HG02970 (cell line): ENCODE data around the gene KRT32.

Source experiments
- ATAC-seq: cut with Tn5 transposase; IDR thresholded peaks from one replicate; pipeline ENCODE4 v1.9.1; 2021; ENCODE audit warnings: mild to moderate bottlenecking, moderate library complexity, moderate number of reproducible peaks; ENCODE audit not compliant: unreplicated experiment, low FRiP score

Gene KRT32

DNA sequence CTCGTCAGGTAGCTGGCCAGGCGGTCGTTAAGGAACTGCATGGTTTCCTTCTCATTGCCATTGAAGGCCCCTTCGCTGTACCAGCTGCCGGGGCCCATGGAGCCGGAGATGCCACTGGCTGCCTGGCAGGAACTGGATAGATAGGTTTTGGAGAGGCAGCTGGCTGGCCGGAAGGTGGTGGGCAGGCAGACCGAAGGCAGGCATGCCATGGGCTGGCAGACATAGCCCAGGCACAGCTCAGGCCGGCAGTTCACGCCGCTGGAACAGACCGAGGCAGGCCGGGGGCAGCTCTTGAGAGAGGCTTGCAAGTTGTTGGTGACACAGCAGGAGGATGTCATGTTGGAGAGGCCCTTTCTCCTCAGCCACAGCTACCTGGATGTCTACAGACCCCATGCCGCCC, at the start of gene KRT32:
KRT32 (minus strand) TSS at position 399 of the 400 bp plus-strand sequence; CDS start at position 338, 61 bp downstream.
- no peak for ATAC-seq

DNA sequence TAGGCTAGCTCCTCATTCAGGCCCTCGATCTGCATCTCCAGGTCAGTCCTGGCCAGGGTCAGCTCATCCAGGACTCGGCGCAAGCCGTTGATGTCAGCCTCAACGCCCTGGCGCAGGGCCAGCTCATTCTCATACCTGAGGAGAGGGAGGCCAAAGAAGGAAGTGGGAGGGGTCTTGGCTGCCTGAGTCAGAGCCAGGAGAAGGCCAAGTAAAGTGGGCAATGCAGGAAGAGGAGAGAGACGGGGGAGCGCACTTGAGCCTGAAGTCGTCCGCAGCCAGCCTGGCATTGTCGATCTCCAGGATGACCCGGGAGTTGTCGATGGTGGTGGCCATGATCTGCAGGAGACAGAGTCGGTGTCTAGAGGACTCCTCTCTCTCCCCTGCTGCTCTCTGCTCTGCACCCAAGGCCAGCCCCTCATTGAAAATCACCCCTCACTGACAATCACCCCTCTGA, 49.7 kb upstream of the KRT32 start:
- ATAC-seq: no peak

DNA sequence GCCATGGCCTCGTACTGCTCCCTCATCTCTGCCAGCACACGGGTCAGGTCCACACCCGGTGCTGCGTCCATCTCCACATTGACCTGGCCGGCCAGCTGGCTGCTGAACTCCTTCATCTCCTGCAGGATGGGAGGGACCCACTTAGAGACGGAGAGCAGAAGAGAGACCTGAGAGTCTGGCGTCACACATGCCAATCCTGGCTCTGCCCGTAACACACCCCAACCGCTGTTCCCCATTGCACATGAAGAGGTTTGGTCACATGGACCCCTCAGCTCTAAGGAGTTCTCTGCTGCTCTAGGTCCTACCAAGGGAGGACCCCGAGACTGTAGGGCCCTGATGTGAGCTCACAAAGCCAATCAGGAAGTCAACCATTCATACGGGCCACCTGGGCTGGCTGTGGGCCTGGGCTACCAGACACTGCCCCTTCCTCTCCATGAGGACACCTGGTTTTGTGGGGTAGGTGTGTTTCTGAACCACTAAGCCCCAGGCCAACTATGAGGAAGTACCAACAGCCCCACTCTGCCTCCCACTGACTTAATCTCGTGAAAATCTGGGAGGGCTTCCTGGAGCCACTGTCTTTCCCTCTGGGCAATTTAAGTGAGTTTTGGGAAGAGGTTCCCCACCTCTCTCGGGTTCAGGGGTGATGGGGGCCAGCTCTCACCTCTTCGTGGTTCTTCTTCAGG, 49.1 kb upstream of the KRT32 start:
- no peak for ATAC-seq

DNA sequence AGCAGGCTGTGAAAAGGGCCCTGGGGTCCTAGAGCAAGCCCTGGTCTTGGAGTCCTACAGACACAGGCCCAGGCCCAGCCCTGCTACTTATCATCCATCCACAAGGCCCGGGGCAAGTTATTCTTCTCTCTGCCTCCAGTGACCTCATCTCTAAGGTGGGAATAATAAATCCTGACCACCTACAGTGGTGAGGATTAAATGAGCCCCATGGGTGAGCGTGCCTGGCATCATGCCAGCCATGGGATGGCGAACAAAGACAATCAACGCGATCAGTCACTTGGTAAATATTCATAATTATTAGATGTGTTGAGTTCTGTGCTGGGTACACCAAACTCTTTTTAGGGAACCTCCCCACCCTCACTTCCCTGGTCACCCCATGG, 46.0 kb upstream of the KRT32 start:
- ATAC-seq: no peak

DNA sequence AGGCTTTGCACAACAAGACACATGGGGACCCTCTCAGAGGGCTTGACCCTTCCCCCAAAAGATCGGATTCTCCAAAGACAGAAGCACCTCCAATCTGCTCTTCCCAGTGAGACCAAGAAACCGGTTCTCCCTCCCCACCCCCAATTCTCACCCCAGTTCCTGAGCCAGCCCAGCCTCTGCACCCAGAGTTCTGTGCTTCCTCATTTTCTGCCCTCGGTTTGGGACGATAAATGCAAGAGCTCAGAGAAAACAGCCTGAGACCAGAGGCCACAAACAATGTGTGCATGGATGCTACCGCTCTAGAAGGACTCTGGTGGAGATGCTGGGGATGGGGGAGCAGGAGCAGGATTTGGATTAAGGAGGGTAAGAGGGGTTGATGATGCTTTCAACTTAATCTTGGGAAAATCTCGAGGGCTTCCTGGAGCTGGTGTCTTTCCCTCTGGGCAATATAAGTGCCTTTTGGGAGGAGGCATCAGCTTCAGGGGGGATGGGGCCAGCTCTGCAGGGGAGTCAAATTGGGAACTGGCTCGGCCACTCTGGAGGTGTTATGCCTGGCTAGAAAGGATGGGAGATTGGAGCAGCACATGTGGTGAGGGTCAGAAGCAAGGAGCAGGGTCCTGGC, 45.5 kb upstream of the KRT32 start:
- ATAC-seq: no peak

DNA sequence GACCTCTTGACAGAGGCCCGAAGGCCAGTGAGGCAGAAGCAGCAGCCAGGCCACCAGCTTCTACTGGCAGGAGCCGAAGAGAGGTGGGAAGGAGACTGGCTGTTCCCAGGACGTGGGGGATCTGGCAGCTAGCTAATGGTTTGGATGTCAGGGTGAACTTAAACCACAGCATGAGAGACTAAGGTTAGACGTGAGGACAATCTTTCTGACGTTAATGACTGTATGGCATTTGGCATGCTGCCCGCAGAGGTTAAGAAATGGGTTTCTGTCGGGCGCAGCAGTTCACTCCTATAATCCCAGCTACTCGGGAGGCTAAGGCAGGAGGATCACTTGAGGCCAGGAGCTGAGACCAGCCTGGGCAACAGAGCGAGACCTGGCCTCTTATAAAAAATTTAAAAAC, 44.5 kb upstream of the KRT32 start:
- no peak for ATAC-seq

DNA sequence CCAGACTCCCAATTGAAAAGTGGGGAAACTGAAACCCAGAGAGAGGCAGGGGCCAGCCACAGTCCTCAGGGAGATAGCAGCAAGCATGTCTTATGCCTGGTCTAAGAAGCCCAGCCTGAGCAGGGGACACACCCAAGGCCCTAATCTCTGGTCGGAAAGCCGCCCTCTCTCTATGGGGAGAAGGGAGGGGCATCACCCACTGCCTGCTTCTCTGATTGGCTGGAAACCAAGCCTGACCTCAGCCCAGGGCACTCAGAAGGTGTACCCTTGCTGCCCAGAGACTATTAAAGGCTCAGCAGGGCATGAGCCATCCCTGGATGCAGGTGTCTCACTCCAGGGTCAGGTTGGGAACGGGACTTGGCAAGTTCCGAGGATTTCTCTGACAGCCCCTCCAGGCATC, 43.9 kb upstream of the KRT32 start:
- ATAC-seq: no peak

DNA sequence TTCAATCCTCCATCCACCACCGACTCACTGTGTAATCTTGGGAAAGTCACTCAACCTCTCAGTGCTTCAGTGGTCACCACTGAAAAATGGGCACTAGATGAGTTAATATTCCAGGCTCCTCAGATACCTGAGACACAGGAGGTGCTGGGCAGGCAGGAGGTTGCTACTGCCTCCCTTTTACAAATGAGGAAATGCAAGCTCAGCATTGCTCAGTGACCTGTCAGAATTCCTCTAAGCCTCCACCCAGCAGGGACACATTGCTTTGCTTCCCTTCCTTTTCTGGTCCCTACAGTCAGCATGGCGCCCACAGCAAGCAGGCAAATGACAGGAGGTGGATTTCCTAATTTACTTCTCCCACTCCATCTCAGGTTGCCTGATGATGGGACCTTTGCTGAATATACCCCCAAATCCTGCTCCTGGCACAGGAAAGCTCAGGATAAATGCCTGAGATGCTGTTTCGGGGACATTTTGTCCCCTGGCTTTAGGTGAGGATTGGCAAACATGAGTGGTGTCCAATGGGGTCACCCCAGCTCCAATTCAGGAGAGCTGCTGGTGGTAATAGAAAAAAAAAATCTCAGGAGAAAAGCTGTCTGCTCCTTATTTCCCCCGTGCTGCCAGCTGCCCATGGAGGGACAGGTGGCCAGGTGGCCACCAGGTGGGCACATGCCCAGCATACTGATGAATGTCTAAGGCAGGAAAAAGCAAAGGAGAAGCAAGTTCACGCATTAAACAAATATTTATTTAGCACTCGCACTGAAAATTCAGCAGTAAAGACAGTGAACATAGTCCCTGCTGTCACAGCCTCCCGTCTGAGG, 43.3 kb upstream of the KRT32 start:
- ATAC-seq: no peak

DNA sequence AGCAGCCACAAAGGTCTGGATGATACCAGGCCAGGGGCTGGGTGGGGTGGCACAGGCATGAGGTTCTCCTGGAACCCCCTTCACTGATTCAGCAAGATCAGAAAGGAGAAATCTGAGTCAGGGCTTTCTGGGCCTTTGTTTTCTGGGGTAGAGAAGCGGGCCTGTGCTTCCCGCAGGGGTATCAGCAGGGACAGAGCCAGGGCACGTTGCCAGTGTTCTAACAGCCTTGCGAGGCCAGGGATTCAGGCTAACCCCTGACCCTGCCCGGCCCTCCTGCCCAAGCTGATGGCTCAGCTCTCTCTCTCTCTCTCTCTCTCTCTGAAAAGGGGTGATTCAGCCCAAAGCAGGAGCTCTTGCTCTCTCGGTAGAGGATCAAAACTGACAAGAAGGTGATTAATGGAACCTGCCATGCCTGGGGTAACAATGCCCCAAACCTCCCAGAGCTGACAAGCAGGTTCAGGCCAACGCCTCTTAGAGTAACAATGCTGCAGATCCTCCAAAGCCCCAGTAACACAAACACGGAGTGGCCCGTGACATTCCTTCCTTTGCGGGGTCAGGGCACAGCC, 40.2 kb upstream of the KRT32 start:
- no peak for ATAC-seq

DNA sequence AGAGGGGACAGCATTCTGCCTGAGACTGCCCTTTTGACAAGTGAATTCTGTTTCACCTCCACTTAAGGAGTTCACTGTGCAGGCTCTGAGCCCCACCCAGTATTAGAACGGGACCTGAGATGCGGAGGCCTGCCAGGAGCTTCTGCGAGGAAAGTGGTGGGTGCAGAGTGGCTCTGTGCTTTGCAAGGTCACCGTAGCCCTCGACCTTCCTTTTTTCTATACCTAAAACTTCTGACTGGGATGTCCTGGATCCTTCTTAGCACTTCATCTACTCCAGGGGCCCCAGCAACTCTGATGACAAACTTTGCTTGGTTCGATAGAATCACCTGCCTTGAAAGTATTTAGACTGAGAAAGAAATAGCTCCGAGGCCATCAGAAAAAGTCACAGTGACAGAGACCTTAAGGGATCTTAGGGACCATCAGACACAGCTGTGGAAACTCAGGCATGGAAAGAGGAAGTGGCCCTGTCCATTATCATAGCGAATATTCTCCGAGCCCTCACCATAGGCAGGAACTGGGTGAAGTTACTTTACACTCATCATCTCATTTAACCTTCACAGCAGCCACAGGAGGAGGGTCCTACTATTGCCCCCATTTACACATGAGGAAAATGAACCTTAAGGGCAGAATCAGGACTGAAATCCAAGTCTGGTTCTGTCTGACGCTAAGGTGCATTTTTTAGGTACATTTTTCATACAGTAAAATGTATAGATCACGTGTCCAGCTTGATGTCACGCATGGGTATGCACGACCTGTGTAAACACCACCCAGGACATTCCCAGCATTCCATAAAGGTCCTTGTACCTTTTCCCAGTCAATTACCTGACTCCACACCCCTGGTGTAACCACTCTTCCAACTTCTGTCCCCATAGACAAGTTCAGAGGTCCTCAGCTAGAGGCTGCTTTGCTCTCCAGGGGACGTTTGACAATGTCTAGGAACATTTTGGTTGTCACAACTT, 38.9 kb upstream of the KRT32 start:
- no peak for ATAC-seq

DNA sequence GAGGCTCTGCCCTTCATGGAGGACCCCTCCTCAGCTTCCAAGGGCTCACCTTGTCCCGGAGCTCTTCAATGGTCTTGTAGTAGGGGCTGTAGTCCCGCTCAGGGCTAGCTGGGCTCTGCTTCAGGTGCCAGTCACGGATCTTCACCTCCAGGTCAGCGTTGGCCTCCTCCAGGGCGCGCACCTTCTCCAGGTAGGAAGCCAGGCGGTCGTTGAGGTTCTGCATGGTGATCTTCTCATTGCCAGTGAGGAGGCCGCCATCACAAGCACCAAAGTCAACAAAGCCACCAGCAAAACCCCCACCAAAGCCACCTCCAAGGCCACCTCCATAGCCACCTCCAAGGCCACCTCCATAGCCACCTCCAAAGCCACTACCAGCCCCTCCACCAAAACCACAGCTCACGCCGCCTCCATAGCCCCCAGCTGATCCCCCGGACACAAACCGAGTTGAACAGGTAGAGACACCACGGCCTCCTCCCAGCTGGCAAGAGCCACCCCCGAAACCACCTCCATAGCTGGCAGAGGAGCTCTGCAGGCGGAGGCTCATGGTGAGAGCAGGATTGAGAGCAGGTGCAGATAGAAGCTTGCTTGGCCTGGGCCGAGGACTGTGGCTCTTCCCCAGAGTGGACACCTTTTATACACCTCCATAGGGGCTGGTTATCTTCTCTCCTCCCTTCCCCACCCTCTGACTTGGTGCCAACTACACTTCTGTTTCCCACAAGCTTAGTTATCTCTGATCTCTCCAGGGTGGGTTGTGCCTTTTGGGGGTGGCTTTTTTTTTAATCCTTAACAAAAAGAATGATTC, 38.0 kb upstream of the KRT32 start, which contains the start of gene KRT13:
KRT13 (minus strand) TSS at position 606 of the 802 bp plus-strand sequence; CDS start at position 544, 62 bp downstream.
- no peak for ATAC-seq

DNA sequence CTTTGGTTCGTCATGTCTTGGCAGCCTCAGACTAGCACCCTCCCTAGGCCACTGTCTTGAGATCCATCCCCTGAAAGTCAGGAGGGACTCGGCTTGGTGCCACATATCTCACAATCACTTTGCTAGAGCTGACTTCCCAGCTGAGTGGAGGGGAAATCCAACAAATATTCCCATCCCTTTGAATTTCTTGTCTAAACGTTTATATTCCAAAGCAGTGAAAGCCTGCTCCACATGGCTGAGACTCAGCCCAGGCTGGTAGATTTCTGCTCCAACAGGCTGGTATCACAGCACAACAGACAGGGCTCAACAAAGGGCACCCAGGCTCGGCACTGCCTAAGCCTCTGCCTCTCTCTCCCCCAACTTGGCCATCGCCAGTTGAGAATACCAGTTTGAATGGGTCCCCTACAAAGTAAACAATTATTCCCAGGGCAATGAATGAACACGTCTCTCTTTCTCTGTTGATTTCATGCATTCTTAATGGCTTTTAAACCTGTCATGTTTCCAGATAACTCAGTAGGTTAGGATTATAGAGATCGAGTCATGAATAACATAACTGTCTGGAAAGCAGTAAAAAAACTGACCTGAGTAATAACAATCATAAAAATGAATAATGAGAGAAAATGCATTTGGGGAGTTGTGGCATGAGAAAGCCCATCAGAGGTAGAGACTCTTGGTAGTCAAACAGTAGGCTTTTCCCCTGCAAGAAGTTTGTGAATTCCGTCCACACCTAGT, 37.2 kb upstream of the KRT32 start:
- no peak for ATAC-seq

DNA sequence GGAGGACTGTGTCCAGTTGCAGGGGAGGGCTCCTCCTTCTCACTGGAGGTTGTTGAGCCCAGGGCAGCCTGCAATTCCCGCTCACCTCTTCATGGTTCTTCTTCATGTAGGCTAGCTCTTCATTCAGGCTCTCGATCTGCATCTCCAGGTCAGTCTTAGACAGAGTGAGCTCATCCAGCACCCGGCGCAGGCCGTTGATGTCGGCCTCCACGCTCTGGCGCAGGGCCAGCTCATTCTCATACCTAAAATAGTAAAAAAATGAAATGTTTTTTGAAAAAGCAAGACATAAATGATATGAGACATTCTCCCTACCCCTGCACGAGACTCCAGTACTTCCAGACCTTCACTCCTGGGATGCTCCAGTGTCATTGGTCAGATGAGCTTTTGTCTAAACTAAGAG, 36.0 kb upstream of the KRT32 start:
- no peak for ATAC-seq

DNA sequence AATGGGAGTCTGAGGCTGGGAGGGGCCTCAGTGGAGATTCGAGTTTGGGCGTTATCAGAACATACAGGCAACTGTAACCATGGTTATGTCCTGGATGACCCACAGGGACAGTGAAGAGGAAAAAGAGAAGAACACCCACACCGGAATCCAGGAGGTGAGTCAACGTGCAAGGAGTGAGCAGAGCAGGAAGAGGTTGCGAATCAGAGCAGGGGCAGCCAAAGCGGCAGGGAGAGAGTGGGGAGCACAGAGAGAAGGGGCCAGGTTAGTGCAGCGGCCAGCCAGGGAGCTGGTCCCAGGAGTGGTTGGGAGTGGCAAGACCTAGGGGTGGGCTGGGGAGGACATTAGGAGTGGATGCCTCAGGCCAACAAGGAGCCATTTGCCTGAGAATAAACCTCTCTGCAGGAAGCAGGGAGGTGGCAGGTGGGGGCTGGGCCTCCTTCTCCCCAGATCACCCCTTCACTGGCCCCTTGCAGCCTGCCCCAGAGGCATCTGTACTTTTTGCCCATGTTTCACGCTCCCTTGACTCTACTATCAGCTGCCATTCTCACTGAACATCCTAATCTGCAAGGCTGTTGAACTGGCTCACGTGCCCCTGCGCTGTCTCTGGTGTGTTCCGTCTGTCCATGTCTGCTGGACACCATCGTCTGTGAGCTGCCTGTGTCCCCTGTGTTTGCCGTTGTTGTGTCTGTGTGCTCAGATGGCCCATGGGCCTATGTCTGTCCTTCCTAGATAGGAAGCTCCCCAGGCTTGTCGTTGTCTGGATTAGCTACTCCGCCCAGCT, 33.1 kb upstream of the KRT32 start:
- ATAC-seq: no peak

DNA sequence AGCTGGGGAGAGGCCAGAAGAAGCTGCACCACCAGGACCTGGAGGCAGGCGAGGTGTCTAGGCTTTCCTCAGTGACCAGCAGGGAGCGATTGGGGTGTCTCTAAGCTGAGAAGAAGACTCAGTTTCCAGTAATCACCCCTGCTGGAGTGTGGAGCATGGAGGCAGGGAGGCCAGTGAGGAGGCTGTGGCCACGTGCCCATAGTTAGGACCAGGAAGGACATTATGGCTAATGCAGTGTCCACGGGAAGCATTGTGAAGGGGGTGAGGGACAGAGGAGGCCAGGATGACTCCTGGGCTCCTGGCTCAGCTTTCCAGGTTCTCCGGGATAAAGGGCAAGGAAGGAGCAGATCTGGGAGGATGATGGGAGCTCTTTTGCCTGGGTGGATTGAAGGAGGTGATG, 32.5 kb upstream of the KRT32 start:
- no peak for ATAC-seq

DNA sequence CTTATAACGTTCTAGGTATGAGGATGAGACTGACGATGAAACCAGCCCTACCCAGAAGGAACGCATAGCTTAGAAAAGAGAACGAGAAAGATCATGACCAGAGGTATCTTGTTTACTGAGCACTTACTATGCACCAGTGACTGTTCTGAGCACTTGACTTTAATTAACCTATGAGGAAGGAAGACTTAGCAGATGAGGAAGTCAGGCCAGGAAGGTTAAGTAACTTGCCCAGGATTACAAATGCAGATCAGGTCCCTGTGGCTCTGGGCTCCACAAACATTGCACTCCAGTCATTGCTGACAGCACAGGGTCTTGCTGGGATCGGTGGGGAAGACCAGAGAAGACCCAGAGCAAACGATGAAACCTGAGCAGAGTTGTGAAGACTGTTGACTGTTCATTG, 31.1 kb upstream of the KRT32 start:
- ATAC-seq: no peak

DNA sequence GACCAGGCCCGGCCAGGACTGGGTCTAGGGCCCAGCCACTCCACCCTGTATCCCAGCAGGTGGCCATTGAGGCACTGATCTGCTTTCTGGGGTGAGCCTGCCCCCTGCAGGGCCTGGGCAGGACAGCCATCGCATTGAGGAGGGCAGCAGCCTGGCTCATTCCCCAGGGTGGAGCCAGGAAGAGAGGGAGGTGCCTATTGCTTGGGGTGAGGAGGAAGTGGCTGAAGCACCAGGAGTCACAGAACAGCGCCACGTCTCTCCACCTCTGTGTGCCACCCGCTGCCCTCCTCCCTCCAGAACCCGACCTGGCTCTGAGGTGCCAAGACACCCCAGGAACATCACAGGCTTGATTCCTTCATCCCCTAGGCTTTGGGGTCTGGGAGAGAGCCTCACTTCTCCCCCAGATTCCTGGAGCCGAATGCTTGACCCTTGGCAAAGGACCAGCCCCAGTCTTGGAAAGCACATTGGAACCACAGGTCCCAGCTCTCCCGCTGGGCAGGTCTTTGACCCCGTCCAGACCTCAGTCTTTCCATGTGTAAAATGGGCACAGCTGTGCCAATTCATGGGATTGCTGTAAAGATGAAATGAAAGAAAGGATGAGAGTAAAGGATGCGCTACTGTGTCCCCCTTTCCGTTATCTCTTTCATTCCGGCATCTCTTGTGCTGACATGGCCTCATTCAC, 29.8 kb upstream of the KRT32 start:
- no peak for ATAC-seq
